PC-3 (cell line): ENCODE measurements around the gene GTPBP1.

ENCODE experiments used
- CTCF ChIP-seq: fragments of 300-600 bp; sonication (generic); conservative IDR thresholded peaks from 2 replicates; pipeline ENCODE4 v1.5.1; 2017; ENCODE audit warnings: antibody characterized with exemption, low read depth, mild to moderate bottlenecking, low read length
- EZH2 ChIP-seq: fragments of 300-600 bp; sonication (generic); IDR thresholded peaks from one replicate; pipeline ENCODE4 v1.6.1; 2017; ENCODE audit warnings: antibody characterized with exemption, mild to moderate bottlenecking, low read length; ENCODE audit not compliant: unreplicated experiment
- EZH2phosphoT487 ChIP-seq: fragments of 300-600 bp; sonication (generic); IDR thresholded peaks from 2 replicates; pipeline ENCODE4 v1.6.1; 2018; ENCODE audit warnings: mild to moderate bottlenecking, antibody characterized with exemption, low read length, borderline replicate concordance

GRCh38 chr22:38773363-38773946 is 67.7 kb downstream of the GTPBP1 start:
- no peak for TF ChIP-seq CTCF
- no peak for TF ChIP-seq EZH2phosphoT487
- TF ChIP-seq EZH2, result no peak
